CD4-positive, alpha-beta T cell treated with Interleukin-15 for 1 hour (primary cell): ENCODE results near the gene SLC12A4.
"Not testable (repeated sequence)": the region's sequence is repeated elsewhere in the genome, so short reads cannot be mapped to it uniquely, and the experiment has no call there.

Experiments used
- DNase-seq: peaks from one replicate; pipeline ENCODE4 v3.0.0-alpha.2; 2020

Gene SLC12A4

DNA sequence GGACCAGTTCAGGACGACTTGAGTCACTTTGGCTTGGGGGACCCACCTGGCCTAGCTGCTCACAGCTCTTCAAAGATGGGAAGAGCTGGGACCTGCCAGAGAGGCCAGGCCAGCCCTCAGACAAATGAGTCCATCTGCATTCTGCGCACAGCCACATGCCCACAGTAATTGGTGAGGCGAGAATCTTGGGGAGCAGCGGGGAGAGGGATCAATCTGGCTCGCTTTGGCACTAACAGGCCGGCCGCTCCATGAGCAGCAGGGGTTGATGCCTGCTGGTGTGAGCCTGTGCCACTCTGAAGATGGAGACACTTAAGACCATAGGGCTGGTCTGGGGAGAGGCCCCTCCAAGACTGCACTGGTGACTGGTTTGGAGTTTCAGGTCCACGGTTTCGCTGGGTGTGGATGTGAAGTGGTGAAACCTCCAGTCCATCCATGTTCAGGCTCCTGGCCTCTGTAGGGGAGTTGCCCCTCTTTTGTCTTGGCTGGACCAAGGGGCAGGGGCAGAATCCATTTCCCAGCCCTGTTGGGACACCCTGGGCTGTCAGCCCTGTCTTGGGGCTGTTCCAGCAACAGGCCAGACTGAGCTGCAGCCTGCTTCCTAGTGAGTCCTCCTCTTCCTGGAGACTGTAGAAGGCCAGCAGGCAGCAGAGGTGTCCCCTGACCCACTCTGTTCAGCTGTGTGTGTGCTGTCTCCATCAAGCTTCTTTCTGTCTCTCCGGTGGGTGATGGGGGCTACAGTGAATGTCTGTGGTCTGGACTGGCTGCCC is 44.1 kb downstream of the SLC12A4 start:
- no peak for DNase-seq

DNA sequence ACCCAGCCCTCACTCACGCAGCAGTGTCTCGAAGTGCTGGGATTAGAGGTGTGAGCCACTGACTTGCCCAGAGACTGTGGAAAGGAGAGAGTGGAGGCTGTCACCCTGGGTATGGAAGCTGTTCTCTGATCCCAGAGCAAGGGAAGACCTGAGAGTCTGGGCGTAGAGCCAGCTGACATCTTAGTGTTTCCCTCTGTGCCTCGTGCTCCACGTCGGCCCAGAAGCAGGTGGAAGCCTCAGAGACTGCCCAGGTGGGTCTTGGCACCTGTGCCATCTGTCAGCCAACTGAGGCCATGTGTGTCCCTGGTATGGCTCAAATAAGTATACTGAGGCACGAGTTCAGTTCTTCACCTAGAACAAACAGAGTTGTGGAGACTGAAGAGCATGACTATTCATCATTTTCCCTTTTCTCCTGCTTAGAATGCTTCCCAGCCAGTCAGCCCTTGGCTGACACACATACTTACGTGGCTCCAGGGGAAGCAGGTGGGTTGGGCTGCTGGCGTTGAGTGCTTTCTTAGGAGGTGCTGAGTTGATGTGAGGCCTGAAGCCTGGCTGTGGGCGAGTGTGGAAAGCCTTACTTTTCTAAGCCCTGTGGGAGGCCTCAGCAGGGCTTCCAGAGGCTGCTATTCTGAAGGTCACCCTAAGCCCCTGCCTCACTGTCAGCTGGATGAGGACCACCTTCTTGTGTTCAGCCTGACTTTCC is 44.9 kb downstream of the SLC12A4 start:
- no peak for DNase-seq

DNA sequence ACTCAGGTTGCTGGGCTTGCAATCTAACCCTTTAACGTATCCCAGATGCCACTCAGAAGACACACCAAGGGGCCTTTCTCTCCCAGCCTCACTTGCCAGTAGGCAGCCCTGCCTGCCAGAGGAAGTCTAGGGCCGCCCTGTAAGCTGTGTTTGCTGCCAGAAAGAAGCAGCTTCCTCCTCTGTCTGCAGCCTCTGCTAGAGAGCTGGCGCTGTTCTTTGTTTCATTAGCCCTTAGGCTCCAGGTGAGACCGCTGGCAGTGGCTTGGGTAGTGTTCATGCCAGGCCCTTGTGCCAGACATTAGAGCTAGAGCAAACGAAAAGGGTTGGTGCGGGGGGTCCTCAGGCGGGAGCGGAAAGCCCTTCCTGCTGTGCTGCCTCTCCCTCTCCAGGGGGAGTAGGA is 45.7 kb downstream of the SLC12A4 start:
- no peak for DNase-seq

DNA sequence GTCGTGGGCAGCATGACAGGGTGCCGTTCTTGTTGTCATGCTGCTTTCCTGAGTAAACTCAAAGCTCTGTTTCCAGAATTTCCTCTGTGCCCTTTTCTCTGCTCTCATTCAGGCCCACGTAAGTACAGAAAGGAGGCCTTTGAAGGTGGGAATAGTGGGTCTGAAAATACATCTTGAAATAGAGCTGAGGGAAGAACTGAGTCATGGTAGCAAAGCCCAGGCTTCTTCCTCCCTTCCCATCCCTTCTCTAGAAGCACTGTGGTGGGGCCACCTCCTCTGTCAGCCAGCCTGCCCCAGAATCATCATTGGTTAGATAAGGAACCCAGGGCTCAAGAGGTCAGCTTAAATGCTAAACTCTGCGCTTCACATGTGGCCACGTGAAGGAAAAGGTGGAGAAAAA is 46.2 kb downstream of the SLC12A4 start:
- no peak for DNase-seq

DNA sequence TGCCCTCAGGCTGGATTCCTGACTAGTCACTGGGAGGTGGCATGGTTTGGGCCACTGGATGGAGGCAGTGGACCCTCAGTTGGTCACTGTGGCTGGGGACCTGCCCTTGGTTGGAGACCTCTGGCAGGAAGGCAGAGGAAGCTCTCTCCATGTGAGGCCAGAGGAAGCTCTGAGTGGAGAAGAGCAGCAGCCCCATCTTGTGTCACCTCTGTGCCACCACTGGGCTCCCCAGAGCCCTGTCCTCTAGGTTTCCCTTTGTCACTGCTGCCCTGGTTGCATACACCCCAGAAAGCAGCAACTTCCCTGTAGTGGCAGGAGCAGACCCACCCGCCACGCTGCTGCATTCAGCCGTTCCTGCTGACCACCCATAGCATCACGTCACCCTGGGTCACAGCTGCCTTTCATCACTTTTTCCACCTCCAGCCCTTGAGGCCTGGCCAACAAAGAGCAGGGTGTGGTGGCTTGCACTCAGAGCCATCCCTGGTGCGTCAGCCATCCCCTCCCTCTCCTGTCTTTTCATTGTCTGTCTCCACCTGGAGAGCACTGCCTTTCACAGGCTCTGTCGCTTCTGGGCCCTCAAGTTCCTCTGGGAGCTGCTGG is 48.7 kb downstream of the SLC12A4 start:
- DNase-seq = no peak

DNA sequence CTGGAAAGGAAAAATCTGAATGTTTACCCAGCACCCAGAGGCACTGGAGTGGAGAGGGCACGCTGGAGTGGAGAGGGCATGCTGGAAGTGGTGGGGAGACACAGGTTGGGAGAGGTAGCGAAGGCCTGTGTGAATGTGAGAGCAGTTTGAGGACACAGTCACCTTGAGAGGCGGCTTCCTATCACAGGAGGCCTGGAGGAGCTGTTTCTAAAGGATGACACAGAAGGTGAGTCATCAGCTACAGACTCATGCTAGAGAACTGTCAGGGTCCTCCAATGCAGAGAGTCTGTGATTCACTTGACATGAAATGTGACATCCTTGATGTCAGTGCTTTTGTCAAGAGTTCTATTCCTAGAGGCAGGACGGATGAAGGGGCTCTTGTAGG is 50.6 kb downstream of the SLC12A4 start:
- no peak for DNase-seq

DNA sequence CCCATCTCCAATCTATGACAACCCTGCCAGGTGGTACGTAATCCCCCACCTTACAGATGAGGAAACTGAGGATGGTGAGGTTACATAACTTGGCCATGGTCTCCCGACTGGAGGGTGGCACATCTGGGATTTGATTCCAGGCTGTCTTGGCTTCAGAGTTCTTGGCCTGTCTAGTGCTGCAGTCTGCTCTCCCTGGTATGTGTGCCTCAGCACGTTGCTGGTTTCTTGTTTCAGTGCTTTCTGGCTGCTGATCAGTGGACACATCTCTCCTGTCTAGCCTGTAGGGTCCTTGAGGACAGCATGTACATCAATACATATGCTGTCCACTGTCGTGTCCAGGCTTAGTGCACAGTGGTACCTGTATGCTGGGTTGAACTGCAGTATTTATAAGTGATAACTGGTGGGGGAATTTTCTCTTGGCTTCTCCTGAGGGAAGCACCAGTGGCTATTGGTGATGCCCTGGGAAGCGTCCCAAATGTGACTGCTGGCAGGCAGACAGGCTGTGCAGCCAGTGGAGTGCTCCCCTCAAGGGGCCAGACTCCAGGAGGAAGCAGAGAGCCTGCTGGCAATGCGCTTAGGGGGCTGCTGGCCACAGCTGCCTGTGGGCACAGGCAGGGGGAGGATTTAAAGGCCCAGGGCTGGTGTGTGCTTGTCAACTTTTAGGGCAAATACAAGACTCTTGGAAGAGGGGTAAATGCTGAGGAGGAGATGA is 51.1 kb downstream of the SLC12A4 start:
- no peak for DNase-seq

DNA sequence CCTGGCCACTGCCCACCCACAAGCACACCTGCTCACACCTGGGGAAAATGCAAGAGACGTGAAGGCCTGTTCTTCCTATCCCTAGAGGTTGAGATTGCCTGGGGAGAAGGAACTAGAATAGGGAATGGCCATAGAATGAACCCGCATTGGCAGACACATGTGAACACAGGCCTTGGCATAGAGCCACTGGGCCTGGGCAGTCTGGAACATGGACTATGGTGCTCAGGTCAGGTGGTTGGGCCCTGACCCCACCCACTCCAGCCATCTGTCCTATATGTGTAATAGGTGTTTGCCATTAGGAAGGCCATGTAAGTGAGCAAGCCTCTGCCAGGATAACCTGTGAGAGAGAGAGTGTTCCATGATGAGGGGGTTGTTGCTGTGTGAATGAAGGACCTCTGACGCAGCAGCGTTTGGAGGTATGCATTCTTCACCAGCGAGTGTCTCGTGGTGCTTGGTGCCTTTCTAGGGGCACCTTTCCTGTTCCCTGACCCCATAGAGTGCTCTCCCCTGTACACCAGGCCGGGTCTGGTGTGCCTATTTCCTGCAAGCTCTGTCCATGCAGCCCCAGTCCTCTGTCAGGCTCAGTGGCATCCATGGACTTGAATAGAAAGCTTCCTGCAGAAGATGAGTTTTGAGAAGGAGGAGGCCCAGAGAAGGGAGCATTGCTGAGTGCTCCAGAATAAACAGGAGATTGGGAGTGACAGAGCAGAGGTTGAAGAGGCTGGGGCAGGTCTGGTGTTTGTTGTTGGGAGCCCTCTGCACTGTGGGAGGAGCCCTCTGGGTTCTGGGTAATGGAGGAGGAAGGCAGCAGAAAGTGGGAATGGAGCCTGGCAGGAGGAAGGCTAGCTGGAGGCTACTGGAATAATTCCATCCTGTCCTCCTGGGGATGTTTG is 52.4 kb downstream of the SLC12A4 start:
- no peak for DNase-seq

DNA sequence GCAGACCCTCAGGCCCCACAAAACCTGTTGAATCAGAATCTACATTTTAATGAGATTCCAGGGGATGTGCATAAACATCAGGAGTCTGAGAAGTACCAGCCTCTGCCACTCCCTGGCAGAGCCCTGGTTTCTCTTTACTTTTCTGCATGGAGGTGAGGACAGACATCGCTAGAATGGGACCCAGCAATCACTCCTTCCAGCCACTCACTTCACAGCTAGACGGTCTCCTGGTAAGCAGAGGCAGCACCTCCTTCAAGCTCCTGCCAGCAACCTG is 53.0 kb downstream of the SLC12A4 start:
- not testable (repeated sequence) for DNase-seq

DNA sequence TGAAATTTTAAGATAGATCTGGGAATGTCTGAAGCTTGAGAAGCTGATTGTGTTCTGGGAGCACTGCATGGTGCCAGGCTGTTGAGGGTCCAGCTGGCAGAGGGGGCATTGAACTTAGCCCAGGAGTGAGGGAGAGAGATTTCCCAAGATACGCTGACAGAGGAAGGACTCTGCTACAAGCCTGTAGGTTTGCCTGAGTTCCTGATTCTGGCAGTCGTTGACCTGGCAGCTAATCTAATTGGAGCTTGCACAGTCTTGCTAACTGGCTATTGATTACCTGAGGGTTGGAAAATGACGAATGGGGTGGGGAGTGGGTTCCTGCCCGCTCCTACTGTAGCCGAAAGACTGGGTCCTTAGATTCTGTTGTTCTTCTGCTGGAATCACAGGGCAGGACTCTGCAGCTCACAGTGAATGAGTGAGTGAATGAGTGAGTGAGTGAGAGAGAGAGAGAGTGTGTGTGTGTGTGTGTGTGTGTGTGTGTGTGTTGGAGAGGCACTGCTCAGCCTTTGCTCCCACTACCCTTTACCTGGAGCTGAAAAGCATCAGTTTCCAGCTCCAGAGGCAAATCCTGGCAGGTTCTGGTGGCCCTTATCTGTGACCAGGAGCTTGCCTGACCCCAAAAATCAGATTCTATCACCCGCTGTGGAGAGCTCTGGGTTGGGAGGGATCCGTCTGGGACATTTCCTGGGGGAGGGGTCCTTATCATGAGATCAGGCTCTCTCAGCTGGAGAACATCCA is 53.5 kb downstream of the SLC12A4 start:
- no peak for DNase-seq

DNA sequence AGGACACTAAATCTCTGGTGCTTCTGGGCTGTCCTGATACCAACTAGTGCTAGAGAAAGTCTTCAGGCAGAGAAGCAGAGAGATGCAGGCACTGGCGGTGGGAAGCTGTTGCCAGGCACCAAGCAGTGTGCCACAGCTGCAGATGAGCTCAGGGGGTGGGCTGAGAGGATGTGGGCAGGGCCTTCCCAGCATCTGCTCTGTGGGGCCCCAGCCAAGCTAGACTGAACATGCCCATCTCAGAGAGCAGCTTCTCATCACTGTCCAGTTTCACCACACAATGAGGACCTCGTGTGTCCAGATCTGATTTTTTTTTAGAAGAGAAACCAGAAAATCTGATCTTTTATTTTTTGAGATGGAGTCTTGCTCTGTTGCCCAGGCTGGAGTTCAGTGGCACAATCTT is 58.3 kb downstream of the SLC12A4 start:
- DNase-seq = no peak

DNA sequence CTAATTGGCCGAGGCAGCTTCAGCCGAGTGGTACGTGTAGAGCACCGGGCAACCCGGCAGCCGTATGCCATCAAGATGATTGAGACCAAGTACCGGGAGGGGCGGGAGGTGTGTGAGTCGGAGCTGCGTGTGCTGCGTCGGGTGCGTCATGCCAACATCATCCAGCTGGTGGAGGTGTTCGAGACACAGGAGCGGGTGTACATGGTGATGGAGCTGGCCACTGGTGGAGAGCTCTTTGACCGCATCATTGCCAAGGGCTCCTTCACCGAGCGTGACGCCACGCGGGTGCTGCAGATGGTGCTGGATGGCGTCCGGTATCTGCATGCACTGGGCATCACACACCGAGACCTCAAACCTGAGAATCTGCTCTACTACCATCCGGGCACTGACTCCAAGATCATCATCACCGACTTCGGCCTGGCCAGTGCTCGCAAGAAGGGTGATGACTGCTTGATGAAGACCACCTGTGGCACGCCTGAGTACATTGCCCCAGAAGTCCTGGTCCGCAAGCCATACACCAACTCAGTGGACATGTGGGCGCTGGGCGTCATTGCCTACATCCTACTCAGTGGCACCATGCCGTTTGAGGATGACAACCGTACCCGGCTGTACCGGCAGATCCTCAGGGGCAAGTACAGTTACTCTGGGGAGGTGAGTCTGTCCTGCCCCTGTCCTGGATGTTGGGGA is 59.2 kb downstream of the SLC12A4 start:
- DNase-seq = no peak

DNA sequence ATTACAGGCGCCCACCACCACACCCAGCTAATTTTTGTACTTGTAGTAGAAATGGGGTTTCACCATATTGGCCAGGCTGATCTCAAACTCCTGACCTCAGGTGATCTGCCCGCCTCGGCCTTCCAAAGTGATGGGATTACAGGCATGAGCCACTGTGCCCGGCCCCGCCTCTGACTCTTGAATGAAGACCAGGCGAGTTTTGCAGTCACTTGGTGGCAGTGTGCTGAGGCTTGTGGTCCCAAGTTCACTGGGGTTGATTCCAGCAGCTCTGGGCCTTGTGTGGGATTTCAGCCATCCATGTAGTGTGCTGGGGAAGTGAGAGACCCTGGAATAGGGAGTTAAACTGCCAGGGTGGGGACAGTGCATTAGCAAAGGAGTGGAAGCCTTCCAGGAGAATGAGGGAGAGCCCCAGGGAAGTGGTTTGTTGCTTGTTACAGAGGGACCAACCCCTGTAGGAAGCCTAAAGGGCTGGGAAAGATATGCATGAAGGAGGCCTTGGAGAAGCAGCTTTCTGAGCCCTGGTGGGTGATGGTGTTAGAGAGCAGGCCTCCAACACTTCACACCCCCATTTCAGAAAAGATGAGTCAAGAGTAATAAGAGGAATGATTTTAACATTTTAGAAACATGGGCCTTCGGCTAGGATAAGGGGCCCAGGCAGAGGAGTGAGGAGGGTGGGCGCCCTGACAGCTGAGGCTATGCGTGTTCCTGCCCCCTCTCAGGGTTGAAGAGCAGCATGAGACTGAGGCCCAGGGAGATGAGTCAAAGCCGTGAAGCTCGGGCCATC is 60.8 kb downstream of the SLC12A4 start:
- no peak for DNase-seq

DNA sequence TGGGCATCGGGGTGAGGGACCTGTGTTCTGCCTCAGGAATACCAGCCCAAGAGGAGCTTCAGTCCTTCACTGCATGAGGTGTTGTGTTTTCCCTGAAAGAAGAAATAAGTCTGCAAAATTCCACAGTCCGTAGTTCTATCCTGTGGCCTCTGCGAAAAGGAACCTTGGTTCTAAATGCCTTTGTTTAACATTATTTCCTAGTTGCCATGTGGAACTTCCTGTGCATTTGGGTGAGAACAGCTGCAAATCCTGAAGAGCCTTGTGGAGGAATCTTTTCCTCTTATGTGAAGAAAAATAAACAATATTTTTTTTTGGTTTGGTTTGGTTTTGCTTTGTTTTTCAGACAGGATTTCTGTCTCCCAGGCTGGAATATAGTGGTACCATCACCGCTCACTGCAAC is 65.6 kb downstream of the SLC12A4 start:
- DNase-seq = no peak

DNA sequence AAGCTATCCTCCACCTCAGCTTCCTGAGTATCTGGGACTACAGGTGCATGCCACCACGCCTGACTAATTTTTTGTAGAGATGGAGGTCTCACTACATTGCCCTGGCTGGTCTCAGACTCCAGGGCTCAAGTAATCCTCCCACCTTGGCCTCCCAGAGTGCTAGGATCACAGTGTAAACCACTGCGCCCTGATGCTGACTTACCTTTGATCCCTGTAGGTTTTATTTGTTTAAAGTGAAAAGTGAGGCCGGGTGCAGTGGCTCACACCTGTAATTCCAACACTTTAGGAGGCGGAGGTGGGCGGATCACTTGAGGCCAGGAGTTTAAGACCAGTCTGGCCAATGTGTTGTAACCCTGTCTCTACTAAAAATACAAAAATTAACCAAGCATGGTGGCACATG is 66.7 kb downstream of the SLC12A4 start:
- DNase-seq = no peak

DNA sequence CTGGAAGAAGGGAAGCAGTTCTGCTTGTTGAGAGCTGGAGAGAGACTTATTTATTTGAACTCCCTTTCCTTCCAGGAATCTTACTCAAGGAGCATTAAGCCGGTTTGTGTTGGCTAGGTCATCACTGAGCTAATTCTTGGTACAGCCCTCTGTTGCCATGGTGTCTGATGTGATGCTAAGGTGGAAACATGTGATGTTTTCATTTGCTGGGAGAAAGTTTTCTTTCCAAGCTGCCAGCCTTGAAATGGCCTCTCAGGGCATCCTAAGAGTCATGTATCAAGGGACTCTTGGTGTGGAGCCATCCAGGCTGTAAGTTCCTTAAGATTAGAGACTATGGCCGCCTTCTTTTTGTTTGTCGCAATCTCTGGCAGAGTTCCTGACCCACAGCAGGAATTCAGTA is 71.2 kb downstream of the SLC12A4 start:
- no peak for DNase-seq

DNA sequence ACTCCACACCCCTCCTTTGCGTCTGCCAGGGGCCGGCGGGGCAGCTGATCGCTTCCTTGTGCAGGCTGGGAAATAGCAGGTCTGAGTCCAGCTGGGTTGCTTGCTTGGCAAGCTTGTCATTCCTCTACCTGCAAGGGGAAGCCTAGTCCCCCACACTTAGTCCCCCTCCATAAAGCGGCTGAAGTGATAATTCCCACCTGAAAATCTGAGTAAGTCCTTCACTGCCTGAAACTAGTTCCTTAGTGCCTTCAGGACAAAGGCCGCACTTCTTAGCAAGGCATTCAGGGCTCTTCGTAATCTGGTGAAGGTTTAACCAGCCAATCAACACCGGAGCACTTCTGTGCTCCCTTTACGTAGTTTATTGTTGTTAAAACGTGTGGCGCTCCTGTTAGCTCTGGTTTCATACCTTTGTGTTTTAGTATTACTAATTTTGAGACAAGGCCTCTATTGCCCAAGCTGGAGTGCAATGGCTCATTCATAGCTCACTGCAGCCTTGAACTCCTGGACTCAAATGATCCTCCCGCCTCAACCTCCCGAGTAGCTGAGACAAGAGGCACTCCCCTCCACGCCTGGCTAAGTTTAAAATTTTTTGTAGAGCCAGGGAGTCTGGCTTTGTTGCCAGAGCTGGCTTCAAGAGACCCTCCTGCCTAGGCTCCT is 74.6 kb downstream of the SLC12A4 start:
- DNase-seq = no peak
